Tibial artery (tissue), 4 donors: ENCODE results near the gene CLIC1.

Experiments used
- DNase-seq, 2 donors: peaks; one replicate each; pipeline ENCODE4 v3.0.0-alpha.2; 2019
- H3K27ac ChIP-seq, 2 donors: fragments of 200-600 bp; sonication (generic) in 1 of 2; 1 replicate in 1 of 2; 2 replicates in 1 of 2; pipeline ENCODE4 v1.5.1; 2018 to 2019; ENCODE audit warnings: mild to moderate bottlenecking in 1 of 2
- H3K27me3 ChIP-seq, 2 donors: fragments of 200-600 bp; sonication (generic) in 1 of 2; one replicate each; pipeline versions ENCODE4 v1.5.1 to v1.6.0; 2016 to 2019
- H3K36me3 ChIP-seq, 3 donors: fragments of 200-600 bp; sonication (generic) in 2 of 3; one replicate each; pipeline ENCODE4 v1.5.1; 2016 to 2019; ENCODE audit warnings: mild to moderate bottlenecking in 2 of 3
- H3K4me1 ChIP-seq, 4 donors: fragments of 200-600 bp; sonication (generic) in 2 of 4; 1 replicate in 3 of 4; 2 replicates in 1 of 4; pipeline ENCODE4 v1.5.1; 2016 to 2019
- H3K4me3 ChIP-seq, 2 donors: fragments of 200-600 bp; sonication (generic) in 1 of 2; 1 replicate in 1 of 2; 2 replicates in 1 of 2; pipeline ENCODE4 v1.5.1; 2018 to 2019; ENCODE audit warnings: mild to moderate bottlenecking in 2 of 2
- H3K9me3 ChIP-seq, 3 donors: fragments of 200-600 bp; sonication (generic) in 1 of 3; one replicate each; pipeline ENCODE4 v1.5.1; 2016 to 2019
- intact Hi-C: fragments of 100-400 bp; cut with DNase I; formaldehyde crosslinking; loops from one replicate; pipeline ENCODE4 v1.15.0; 2023; ENCODE audit warnings: low total_unique reads
- TF ChIP-seq, protein P1 (sequence below), 2 experiments: fragments of 200-600 bp in 1 of 2; fragments of 450-650 bp in 1 of 2; IDR thresholded peaks; one replicate each; pipeline ENCODE4 v1.5.1; 2017 to 2019; ENCODE audit warnings: antibody characterized with exemption in 2 of 2, mild to moderate bottlenecking in 1 of 2, moderate library complexity in 1 of 2

Gene CLIC1

GRCh38 chr6:31781244-31782125 lies 45.2 kb upstream of the CLIC1 start:
- intact Hi-C loops: no loop called here
- DNase-seq: no peak
- H3K4me1 ChIP-seq: peaks cover 0 to 11% (median 8%) of the 10 kb centered on the region in 4 donors
- H3K27ac ChIP-seq: no peak overlapping the region
- TF ChIP-seq, protein P1, sequence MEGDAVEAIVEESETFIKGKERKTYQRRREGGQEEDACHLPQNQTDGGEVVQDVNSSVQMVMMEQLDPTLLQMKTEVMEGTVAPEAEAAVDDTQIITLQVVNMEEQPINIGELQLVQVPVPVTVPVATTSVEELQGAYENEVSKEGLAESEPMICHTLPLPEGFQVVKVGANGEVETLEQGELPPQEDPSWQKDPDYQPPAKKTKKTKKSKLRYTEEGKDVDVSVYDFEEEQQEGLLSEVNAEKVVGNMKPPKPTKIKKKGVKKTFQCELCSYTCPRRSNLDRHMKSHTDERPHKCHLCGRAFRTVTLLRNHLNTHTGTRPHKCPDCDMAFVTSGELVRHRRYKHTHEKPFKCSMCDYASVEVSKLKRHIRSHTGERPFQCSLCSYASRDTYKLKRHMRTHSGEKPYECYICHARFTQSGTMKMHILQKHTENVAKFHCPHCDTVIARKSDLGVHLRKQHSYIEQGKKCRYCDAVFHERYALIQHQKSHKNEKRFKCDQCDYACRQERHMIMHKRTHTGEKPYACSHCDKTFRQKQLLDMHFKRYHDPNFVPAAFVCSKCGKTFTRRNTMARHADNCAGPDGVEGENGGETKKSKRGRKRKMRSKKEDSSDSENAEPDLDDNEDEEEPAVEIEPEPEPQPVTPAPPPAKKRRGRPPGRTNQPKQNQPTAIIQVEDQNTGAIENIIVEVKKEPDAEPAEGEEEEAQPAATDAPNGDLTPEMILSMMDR (IDR thresholded peaks at IDR 0.05): no peak
- H3K36me3 ChIP-seq: peaks cover 52 to 80% (median 79%) of the 10 kb centered on the region in 3 donors
- no peaks in the 10 kb centered on the region for H3K27me3 ChIP-seq
- no peak overlapping the region for H3K4me3 ChIP-seq
- H3K9me3 ChIP-seq: no peaks in the 10 kb centered on the region

DNA sequence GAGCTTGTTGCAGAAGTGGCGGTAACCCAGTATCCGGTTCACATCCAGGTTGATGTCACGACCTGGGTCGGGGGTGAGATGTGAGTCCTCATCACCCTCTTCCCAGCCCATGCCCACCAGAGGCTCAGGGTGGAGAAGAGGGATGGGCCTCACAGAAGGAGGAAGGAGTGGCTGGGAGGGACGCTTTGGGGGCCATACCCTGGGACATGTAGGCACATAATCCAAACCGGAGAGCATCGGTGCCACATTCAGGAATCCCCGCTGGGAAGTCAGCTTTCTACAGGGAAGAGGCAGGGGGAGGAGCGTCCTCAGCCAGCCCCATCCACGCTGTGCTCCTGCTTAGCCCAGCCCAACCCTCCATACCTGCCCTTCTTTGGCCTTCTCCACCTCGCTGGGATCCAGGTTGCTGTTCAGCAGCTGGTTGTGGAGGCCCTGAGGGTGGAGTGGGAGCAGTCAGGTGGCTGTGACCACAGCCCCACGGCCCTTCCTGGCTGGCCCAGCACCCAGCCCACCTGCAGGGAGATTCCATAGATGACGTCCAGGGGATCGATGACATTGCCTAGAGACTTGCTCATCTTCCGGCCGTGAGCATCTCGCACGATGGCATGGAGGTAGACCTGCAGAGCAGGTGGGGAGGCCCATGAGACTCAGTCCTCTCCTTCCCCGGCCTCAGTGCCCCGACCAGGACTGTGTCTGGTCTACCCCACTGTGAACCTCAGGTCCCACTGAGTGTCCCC lies 44.3 kb upstream of the CLIC1 start:
- TF ChIP-seq, protein P1 (IDR thresholded peaks at IDR 0.05): no peak
- H3K9me3 ChIP-seq: no peaks in the 10 kb centered on the region
- H3K4me1 ChIP-seq: peaks cover 0 to 12% (median 8%) of the 10 kb centered on the region in 4 donors
- H3K4me3 ChIP-seq: no peak overlapping the region
- peaks cover 52 to 78% (median 77%) of the 10 kb centered on the region in 3 donors for H3K36me3 ChIP-seq
- H3K27ac ChIP-seq: no peak overlapping the region
- no peaks in the 10 kb centered on the region for H3K27me3 ChIP-seq
- intact Hi-C loops: no loop called here
- no peak for DNase-seq

DNA sequence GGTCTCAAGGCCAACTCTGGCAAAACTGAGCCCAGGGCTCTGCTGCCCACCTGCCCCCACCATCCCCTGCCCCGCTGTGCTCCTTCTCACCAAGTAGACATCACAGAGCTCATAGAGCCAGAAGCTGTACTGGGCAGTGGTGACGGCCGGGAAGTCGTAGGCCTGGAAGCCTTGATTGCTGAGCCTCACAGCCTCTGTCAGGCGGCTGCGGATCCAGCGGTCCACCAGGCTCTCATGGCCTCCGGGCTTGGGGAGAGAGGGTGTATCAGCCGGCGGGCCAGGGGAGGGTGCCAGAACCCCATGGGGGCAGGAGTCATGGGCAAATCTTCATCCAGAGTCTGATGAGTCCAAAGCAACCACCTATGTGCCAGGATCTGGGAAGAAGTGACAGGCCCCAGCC lies 43.6 kb upstream of the CLIC1 start:
- TF ChIP-seq, protein P1 (IDR thresholded peaks at IDR 0.05): no peak
- Histone ChIP-seq H3K9me3 (no peaks in the 10 kb centered on the region), H3K4me3 (no peak overlapping the region), H3K27me3 (no peaks in the 10 kb centered on the region), H3K36me3 (peaks cover 44 to 70% (median 69%) of the 10 kb centered on the region in 3 donors), H3K27ac (no peak overlapping the region), H3K4me1 (peaks cover 0 to 12% (median 8%) of the 10 kb centered on the region in 4 donors)
- intact Hi-C loops: no loop called here
- no peak for DNase-seq

DNA sequence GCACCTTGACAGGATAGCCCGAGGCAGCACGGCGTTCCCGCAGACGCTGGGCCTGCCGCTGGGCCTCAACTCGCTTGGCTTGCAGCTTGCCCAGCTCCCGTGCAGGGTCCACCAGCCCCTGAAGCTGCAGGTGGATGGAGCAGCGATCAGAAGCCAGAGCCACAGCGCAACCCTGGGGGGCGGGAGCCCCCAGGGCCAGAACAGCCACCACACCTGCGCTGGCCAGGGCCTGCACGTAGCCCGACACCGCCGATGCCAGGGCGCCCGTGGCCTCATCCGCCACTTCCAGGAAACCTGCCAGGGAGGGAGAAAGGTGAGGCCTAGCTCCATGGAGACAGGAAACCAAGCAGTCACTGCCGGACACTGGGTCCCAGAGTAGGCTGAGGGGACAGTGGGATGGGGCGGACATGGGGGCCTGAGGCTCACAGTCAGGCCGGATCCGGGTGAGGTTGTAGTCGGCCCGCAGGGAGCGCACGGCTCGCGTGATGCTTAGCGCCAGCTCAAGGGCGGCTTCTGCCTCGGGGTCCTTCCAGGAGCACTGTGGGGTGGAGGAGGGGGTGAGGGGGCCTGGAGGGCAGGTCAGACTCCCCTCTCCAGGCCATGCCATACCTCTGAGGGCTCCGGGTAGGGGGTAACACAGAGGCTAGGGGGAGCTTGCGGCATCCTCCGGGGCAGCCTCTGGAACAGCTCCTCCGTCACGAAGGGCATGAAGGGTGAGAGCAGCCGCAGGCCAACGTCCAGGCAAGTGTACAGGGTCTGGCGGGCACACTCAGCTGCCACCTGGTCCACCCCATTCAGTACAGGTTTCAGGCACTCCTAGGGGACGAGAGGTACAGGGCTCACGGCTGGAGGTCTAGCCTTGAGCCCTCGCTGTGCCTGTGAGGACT lies 42.9 kb upstream of the CLIC1 start:
- no peak for DNase-seq
- TF ChIP-seq, protein P1 (IDR thresholded peaks at IDR 0.05): no peak
- Histone ChIP-seq H3K27ac (no peak overlapping the region), H3K36me3 (peaks cover 38 to 64% (median 62%) of the 10 kb centered on the region in 3 donors), H3K4me1 (peaks cover 0 to 12% (median 8%) of the 10 kb centered on the region in 4 donors), H3K9me3 (no peaks in the 10 kb centered on the region), H3K27me3 (no peaks in the 10 kb centered on the region), H3K4me3 (no peak overlapping the region)
- intact Hi-C loops: no loop called here

DNA sequence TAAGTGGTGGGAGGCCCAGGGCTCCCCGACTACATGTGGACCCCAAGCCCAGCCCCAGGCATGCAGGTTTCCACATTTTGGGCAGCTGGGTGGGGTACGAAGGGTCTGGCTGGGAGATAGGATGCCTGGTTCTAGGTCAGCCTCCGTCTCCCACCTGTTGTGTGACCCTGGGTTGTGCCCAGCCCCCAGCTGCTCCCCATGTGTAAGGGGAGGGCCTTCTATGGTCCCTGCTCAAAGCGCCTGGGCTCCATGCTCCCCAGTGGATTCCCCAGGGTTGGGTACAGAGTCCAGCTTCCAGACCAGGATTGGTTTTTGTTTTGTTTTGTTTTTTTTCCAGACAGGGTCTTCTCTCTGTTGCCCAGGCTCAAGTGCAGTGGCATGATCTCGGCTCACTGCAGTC lies 41.9 kb upstream of the CLIC1 start:
- H3K27me3 ChIP-seq: no peaks in the 10 kb centered on the region
- no peak overlapping the region for H3K4me3 ChIP-seq
- peaks cover 27 to 55% (median 52%) of the 10 kb centered on the region in 3 donors for H3K36me3 ChIP-seq
- TF ChIP-seq, protein P1 (IDR thresholded peaks at IDR 0.05): no peak
- peaks cover 0 to 12% (median 8%) of the 10 kb centered on the region in 4 donors for H3K4me1 ChIP-seq
- H3K9me3 ChIP-seq: no peaks in the 10 kb centered on the region
- intact Hi-C loops: no loop called here
- DNase-seq: no peak
- H3K27ac ChIP-seq: no peak overlapping the region
